Measurements from ENCODE around the gene OR10A6. TPM values are rescaled to one million over a fixed set of nuclear protein-coding genes. Genes with fewer than 3 reads are reported as not detected.

OR10A6 gene
- total RNA-seq, result not detected in 2 replicates

GRCh38 chr11:7931168-7931567 is at the start of gene OR10A6:
Gene OR10A6 (minus strand): TSS chr11:7931268. CDS start chr11:7928662, 2,606 bp downstream.

DNA sequence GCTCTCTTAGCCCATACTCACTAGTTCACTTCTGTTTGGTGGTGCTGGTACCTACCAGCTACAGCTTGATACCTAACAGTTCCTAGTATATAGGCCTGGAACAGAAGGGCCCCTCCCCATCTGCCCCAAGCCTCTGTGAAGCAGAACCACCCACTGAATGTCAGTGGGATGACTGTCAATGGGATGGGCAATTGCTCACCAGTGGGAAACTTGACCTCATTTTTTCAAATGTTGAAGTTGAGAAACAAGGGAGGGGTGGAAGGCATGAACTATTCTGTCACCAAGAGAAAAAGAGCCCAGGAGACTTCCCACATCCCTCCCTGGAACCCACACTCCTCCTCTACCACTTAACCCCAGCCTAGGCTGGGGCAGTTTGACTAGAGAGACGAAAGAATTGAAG is 34.3 kb upstream of the OR10A6 start, which contains the start of gene NLRP10:
Gene NLRP10, minus strand, starts transcription at position 62 of the 400 bp plus-strand sequence. CDS start 1,952 bp downstream, outside the sequence.

DNA sequence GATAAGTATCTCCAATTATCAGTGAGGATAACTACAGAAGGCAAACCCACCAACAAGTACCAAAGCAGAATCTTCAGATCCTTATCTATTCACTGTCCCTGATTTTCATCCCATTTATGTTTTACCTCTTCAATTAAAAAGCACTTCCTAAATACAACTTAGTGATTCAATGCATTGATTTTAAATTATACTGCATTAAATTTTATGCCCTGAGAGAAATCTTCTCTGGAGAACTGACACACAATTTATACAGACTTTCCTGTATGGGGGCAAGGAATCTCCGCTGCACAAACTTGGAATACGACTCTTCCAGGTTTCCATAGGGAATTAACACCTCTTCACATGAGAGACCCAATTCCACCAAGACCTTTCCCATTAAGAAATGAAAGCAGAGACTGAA is 10.5 kb upstream of the OR10A6 start, which contains the start of gene OR10A3:
Gene OR10A3, minus strand, starts transcription at position 101 of the 400 bp plus-strand sequence. CDS start 2,188 bp downstream, outside the sequence.

Other genes with a start within 250 kb of the OR10A6 start
- not detected in 2 replicates for gene OVCH2, start 224.8 kb downstream of the OR10A6 start, total RNA-seq
- 0.09 TPM in 1 of 2 replicates, not detected in the other for gene OR5P2, start 134.3 kb downstream of the OR10A6 start, total RNA-seq
- not detected in 2 replicates for gene OR5P3, start 100.4 kb downstream of the OR10A6 start, total RNA-seq
- 0.09 TPM in 1 of 2 replicates, not detected in the other for gene OR10A3, start 10.4 kb upstream of the OR10A6 start, total RNA-seq
- gene NLRP10, start 34.2 kb upstream of the OR10A6 start, total RNA-seq, result 1.2 TPM in 1 of 2 replicates, not detected in the other
- gene EIF3F, start 56.1 kb upstream of the OR10A6 start, total RNA-seq, result 235 and 288 TPM in 2 replicates
- 2.3 and 3.2 TPM in 2 replicates for gene TUB, start 149.9 kb upstream of the OR10A6 start, total RNA-seq
- not detected in 2 replicates for gene RIC3, start 237.8 kb upstream of the OR10A6 start, total RNA-seq